ENCODE results near the gene SLC34A3. TPM values are rescaled to one million over a fixed set of nuclear protein-coding genes. Genes with fewer than 3 reads are reported as not detected.

The SLC34A3 gene
- not detected for total RNA-seq
- long read RNA-seq, donor 1 = 0 reads
- long read RNA-seq, donor 2 = 0 reads

GRCh38 chr9:137230705-137231371, at the start of gene SLC34A3:
SLC34A3 (plus strand) TSS chr9:137230901; CDS start chr9:137231703, 802 bp downstream.
- no peak for DNase-seq (ENCODE audit: low spot score)
- intact Hi-C loops (cut with DNase I) = no loop called here

GRCh38 chr9:137181680-137182079, 49.0 kb upstream of the SLC34A3 start:
- DNase-seq (ENCODE audit: low spot score) = no peak
- intact Hi-C loops (cut with DNase I) = no loop called here

- no peak for DNase-seq (ENCODE audit: low spot score)
- intact Hi-C loops (cut with DNase I) = no loop called here
Measured at GRCh38 chr9:137182836-137183235, 47.9 kb upstream of the SLC34A3 start.

GRCh38 chr9:137183980-137184595, 46.6 kb upstream of the SLC34A3 start:
- intact Hi-C loops (cut with DNase I) = no loop called here
- DNase-seq (ENCODE audit: low spot score) = no peak

GRCh38 chr9:137184881-137185660, 45.6 kb upstream of the SLC34A3 start:
- no peak for DNase-seq (ENCODE audit: low spot score)
- intact Hi-C loops (cut with DNase I) = no loop called here

- DNase-seq (ENCODE audit: low spot score) = no peak
- intact Hi-C loops (cut with DNase I) = no loop called here
Measured at GRCh38 chr9:137185921-137186320, 44.8 kb upstream of the SLC34A3 start.

GRCh38 chr9:137186385-137186784, 44.3 kb upstream of the SLC34A3 start:
- DNase-seq (ENCODE audit: low spot score) = no peak
- intact Hi-C loops (cut with DNase I) = no loop called here

GRCh38 chr9:137187386-137187785, 43.3 kb upstream of the SLC34A3 start:
- intact Hi-C loops (cut with DNase I) = no loop called here

GRCh38 chr9:137188086-137188489, 42.6 kb upstream of the SLC34A3 start:
- DNase-seq (ENCODE audit: low spot score) = no peak
- intact Hi-C loops (cut with DNase I) = no loop called here

More at GRCh38 chr9:137187386-137187785, 43.3 kb upstream of the SLC34A3 start:
- no peak for DNase-seq (ENCODE audit: low spot score)

- peak; percentile 98 for DNase-seq (ENCODE audit: low spot score)
- intact Hi-C loops (cut with DNase I) = no loop called here
Measured at GRCh38 chr9:137188490-137189296, 42.0 kb upstream of the SLC34A3 start, which contains the start of the genes ANAPC2 and SSNA1. ANAPC2 (minus strand) TSS chr9:137188560; CDS start chr9:137188532, 28 bp downstream. SSNA1 (plus strand) TSS chr9:137188676; CDS start chr9:137188727, 51 bp downstream.

GRCh38 chr9:137189297-137190295, 41.1 kb upstream of the SLC34A3 start:
- no peak for DNase-seq (ENCODE audit: low spot score)

GRCh38 chr9:137190315-137190856, 40.3 kb upstream of the SLC34A3 start:
- no peak for DNase-seq (ENCODE audit: low spot score)
- intact Hi-C loops (cut with DNase I) = no loop called here

More at GRCh38 chr9:137189297-137190295, 41.1 kb upstream of the SLC34A3 start:
- intact Hi-C loops (cut with DNase I) = no loop called here

- intact Hi-C loops (cut with DNase I) = no loop called here
- no peak for DNase-seq (ENCODE audit: low spot score)
Measured at GRCh38 chr9:137191245-137191644, 39.5 kb upstream of the SLC34A3 start.

GRCh38 chr9:137191691-137192447, 38.8 kb upstream of the SLC34A3 start:
- intact Hi-C loops (cut with DNase I) = no loop called here
- no peak for DNase-seq (ENCODE audit: low spot score)

- no peak for DNase-seq (ENCODE audit: low spot score)
- intact Hi-C loops (cut with DNase I) = no loop called here
Measured at GRCh38 chr9:137192448-137192780, 38.3 kb upstream of the SLC34A3 start.

GRCh38 chr9:137192859-137193258, 37.8 kb upstream of the SLC34A3 start:
- intact Hi-C loops (cut with DNase I) = no loop called here
- no peak for DNase-seq (ENCODE audit: low spot score)

- DNase-seq (ENCODE audit: low spot score) = no peak
- intact Hi-C loops (cut with DNase I) = no loop called here
Measured at GRCh38 chr9:137193771-137194170, 36.9 kb upstream of the SLC34A3 start.
